H1 (cell line): ENCODE data around the gene RAET1G. TPM values are rescaled to one million over a fixed set of nuclear protein-coding genes. Genes with fewer than 3 reads are reported as not detected.

Experiments
- CBX5 ChIP-seq: fragments of 300-800, 300-1000 bp; sonication (generic); IDR thresholded peaks from 2 replicates; pipeline ENCODE4 v1.7.1; 2016; ENCODE audit warnings: antibody characterized with exemption, low read length, low read depth
- GTF2F1 ChIP-seq: IDR thresholded peaks from 2 replicates; pipeline ENCODE4 v1.6.1; 2012; ENCODE audit warnings: low read depth, low read length, improper control_type of control experiment, borderline replicate concordance
- JUND ChIP-seq: IDR thresholded peaks from 2 replicates; pipeline ENCODE4 v1.6.1; 2011; ENCODE audit warnings: mild to moderate bottlenecking, improper control_type of control experiment, low read length
- NANOG ChIP-seq: IDR thresholded peaks from 2 replicates; pipeline ENCODE4 v1.6.1; 2011; ENCODE audit warnings: low read length, low read depth, mild to moderate bottlenecking, inconsistent platforms; ENCODE audit not compliant: insufficient read depth, poor library complexity, severe bottlenecking
- NRF1 ChIP-seq: IDR thresholded peaks from 2 replicates; pipeline ENCODE4 v1.6.1; 2011; ENCODE audit warnings: mild to moderate bottlenecking, low read depth, low read length, improper control_type of control experiment
- SRF ChIP-seq: IDR thresholded peaks from 2 replicates; pipeline ENCODE4 v1.6.1; 2011; ENCODE audit warnings: mild to moderate bottlenecking, low read depth, low read length, moderate library complexity
- YY1 ChIP-seq: IDR thresholded peaks from 2 replicates; pipeline ENCODE4 v1.6.1; 2011; ENCODE audit warnings: low read depth, mild to moderate bottlenecking, low read length
- polyA plus RNA-seq, 7 experiments: library from polyadenylated mRNA; depleted of rRNA in 3 of 7; stranded (reverse) in 5 of 7; unstranded in 2 of 7; fragments of >200 nt in 5 of 7; fragments of 200-250 nt in 2 of 7; gene quantifications; 1 replicate in 5 of 7; 2 replicates in 1 of 7; 4 replicates in 1 of 7; pipeline versions ENCODE4 v1.2.1 to v1.2.3, GENCODE V29; 2011 to 2013; ENCODE audit warnings: missing spikeins in 2 of 7, mixed read lengths in 2 of 7
- total RNA-seq: library from RNA; stranded (reverse); fragmentation: NEBNext Ultra II Directional; extraction: Animal tissue kit (Norgen Biotek cat#: 25700); gene quantifications from 2 replicates; pipeline ENCODE4 v1.2.1, GENCODE V29; 2021

The RAET1G gene
- total and polyA plus RNA-seq, 2 of the 8 experiments (the other 6 are each of a cell fraction or from before 2014, with no cell fraction given) = 0.08 TPM; not detected in 1

- TF ChIP-seq JUND (no peak), NANOG (no peak), YY1 (no peak), NRF1 (no peak), SRF (no peak), GTF2F1 (no peak), CBX5 (no peak)
Measured at GRCh38 chr6:149888659-149889058, 34.3 kb downstream of the RAET1G start (continued).
